Measurements from ENCODE around the gene RNF224.

Gene RNF224

GRCh38 chr9:137275588-137276472 lies 48.5 kb downstream of the RNF224 start:
- no peak for DNase-seq (ENCODE audit: low read depth)
- no peak overlapping the region for H3K4me3 ChIP-seq (ENCODE audit: low read depth, low read length)
- no peak for TF ChIP-seq MYC (IDR thresholded peaks at IDR 0.05; ENCODE audit: low read depth, low read length)

- DNase-seq (ENCODE audit: low read depth) = peak; percentile 91
- H3K4me3 ChIP-seq (ENCODE audit: low read depth, low read length) = peak overlapping the region; percentile 63
Measured at GRCh38 chr9:137276473-137277328, 49.4 kb downstream of the RNF224 start.

GRCh38 chr9:137277329-137278041 lies 50.2 kb downstream of the RNF224 start, which contains the start of gene TOR4A:
TOR4A (plus strand) TSS chr9:137277726; CDS start chr9:137278690, 964 bp downstream.
- H3K4me3 ChIP-seq (ENCODE audit: low read depth, low read length) = peak within 1 kb of the TSS; percentile 63
- peak; percentile 95 for DNase-seq (ENCODE audit: low read depth)
- TF ChIP-seq MYC (IDR thresholded peaks at IDR 0.05; ENCODE audit: low read depth, low read length) = peak; percentile 12; the same call in 1 of the 2 replicates
- peak; percentile 38 for TF ChIP-seq POLR2A (IDR thresholded peaks at IDR 0.05; ENCODE audit: extremely low read depth, insufficient read length)
- no peak for TF ChIP-seq CTCF (IDR thresholded peaks at IDR 0.05; ENCODE audit: low read depth, low read length)
- TF ChIP-seq MAX (IDR thresholded peaks at IDR 0.05; ENCODE audit: low read depth, low read length) = no peak

More at GRCh38 chr9:137276473-137277328, 49.4 kb downstream of the RNF224 start:
- TF ChIP-seq MYC (IDR thresholded peaks at IDR 0.05; ENCODE audit: low read depth, low read length) (peak; percentile 98), POLR2A (IDR thresholded peaks at IDR 0.05; ENCODE audit: extremely low read depth, insufficient read length) (no peak), MAX (IDR thresholded peaks at IDR 0.05; ENCODE audit: low read depth, low read length) (peak; percentile 97)

GRCh38 chr9:137278061-137278701 lies 50.9 kb downstream of the RNF224 start:
- TF ChIP-seq MYC (IDR thresholded peaks at IDR 0.05; ENCODE audit: low read depth, low read length) = no peak
- TF ChIP-seq CTCF (IDR thresholded peaks at IDR 0.05; ENCODE audit: low read depth, low read length) = no peak
- TF ChIP-seq MAX (IDR thresholded peaks at IDR 0.05; ENCODE audit: low read depth, low read length) = no peak
- TF ChIP-seq POLR2A (IDR thresholded peaks at IDR 0.05; ENCODE audit: extremely low read depth, insufficient read length) = no peak
- DNase-seq (ENCODE audit: low read depth) = peak; percentile 77
- H3K4me3 ChIP-seq (ENCODE audit: low read depth, low read length) = peak overlapping the region; percentile 63

Data from NB4 (cell line).